ENCODE data around the gene HCN2.

Gene HCN2

DNA sequence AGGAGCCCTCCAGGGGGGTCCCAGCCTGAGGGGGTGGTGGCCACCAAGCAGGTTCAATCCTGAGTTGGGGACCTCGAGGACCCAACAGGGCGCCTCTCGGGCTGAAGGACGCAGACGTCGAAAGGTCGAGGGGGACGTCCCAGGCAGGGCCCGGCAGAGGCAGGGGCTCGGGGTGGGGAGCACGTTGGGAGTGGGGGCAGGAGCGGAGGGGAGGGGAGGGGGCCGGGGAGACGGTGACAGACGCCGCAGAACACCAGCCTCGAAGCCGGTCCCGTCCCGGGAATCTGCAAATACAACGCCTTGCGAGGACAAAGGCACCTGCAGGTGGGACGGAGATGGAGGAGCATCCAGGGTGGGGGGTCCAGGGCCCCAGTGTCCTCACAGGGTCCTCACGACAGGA, 54.1 kb downstream of the HCN2 start:
- DNase-seq: no peak

DNA sequence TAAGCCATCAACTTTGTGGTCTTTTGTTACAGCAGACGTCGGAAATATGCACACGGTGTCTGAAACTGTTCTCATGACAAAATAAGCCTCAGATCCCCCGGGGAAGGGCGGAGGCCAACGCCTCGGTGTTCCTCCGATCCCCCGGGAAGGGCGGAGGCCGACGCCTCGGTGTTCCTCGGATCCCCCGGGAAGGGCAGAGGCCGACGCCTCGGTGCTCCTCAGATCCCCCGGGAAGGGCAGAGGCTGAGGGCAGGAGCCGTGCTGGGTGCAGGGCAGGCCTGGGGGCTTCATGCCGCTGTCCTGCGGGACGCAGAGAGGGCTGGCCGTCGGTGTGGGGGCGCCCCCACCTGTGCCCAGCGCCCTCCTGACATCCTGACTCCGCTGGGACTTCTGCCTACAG, 54.7 kb downstream of the HCN2 start:
- DNase-seq: no peak

DNA sequence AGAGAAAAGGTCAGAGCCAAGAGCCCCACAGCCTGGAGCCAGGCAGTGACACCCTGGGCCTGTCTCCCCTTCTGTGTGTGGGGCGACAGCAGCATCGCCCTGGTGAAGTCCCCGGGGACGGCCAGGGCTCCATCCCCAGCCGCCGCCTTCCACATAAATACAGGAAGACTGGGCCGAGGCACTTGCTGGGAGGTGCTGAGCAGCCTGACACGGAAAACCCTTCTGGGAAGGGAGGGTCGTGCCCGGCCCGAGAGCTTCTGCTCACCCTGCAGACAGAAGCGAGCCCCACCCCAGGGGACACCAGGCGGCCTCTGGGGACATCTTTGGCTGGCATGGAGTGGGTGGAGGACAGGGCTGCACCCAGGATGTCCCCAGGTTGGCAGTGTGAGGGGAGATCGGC, 55.1 kb downstream of the HCN2 start:
- no peak for DNase-seq

DNA sequence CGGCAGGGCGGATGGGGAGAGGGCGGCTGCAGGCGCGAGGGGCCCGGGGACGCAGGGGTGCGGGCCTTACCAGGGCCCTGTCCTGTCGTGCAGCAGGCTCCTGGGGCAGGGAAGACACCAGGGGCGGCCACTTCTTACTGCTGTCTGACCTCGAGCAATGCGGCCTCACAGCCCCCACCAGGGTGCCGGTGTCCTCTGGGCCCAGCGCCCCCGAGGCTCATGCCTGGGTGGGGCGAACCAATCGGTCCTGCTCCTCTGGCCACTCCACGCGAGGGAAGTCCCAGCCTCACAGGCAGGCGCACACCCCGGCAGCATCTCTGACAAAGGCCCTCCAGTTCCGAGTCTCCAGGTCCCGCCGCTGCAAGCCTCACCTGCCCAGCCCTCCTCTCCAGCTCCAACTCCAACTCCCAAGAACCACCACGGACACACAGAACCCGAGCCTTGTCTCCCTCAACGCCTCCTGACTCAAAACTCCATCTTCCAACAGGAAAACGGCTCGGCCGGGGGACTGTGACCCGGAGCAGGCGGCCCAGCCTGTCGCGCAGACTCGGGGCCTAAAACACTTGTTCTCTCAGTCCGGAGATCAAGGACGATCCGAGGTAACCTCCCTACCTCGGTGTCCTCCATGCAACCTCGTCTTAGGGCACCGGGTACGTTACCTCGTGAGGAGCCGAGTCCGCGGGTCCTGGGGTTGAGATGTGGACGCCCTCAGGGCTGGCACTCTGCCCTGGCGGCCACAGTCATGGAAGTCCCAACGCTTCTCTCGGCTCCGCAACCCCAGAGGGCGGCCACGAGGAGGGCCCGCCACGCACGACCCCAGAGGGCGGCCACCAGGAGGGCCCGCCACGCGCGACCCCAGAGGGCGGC, 56.5 kb downstream of the HCN2 start:
- DNase-seq: no peak

DNA sequence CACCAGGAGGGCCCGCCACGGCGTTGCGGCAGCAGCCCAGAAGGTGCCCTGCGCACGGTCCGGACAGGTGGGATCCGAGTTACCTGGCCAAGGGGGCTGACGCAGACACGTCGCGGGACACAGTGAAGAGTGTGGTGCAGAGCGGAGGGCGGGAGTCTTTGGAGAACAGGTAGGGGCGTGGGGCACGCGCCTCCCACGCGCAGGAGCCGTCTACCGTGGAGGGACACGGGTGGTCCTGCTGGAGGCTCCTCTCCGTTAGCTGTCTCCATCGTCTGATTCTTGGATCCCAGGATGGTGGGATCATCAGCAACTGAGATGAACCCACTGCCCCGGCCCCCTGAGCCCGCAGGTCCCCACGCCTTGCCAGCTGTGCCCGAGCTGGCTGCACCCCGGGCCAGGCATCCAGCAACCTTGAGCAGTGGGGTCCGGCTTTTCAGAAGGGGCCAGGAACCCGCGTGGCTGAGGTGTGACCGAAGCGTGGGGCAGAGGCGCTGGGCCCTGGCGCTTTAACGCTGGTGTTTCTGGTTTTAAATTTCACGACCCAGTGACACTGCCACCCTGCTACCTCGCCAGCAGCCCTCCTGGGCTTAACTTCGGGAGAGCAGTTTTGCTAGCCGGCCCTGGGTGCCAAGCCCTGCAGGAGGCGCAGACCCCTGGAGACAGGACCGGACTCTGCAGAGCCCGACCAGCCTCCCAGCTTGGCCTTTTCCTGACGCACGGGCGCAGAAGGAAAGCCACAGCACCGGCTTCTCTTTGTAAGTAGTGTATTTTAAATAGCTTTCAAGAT, 57.3 kb downstream of the HCN2 start:
- DNase-seq: no peak

DNA sequence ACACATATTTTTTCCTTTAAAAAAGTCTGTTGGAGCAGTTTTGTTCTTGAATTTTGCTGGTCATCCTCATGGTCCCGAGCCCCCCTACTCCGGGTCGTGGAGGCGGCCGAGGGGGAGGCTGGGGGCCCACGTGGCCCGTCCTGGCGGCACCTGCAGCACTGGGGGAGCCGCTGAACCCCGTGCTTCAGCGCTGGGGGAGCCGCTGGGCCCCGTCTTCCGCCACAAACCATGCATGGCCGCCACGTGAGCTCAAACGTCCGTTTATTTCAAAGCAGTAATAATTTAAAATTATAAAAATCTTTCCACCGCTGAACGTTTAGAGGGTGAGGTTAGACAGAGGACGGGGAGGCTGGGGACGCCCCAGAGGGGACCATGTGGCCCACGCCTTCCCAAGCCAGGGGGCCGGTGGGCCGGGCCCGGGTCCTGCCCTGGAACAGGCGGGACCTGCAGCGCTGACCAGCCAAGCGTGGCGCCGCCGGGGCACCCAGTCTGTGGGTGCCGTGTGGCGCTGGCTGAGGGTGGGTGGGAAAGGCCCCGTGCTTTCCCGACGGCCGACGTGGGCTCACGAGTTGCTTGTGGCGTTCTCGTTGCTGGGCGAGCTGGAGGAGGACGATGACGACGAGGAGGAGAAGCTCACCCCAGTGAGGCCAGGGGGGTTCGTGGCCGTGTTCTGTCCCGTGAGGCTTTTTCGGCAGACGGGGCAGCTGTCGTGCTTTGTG, 58.0 kb downstream of the HCN2 start:
- DNase-seq: no peak

DNA sequence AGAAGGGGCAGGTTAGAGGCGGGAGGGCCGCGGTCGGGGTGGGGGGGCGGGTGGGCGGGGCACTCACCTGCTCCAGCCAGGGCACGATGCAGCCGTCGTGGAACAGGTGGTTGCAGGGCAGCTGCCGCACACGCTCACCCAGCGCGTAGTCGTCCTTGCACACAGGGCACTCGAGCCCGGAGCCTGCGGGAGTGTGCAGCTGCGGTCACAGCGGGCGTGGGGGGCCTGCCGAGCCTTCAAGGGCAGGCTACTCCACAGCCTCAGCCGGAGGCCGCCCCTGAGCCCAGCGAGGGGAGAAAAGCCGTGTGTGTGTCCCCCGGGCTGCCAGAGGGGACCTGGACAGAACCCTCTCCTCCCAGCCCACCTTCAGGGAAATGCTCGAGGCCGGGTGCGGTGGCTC, 58.6 kb downstream of the HCN2 start:
- DNase-seq: no peak

DNA sequence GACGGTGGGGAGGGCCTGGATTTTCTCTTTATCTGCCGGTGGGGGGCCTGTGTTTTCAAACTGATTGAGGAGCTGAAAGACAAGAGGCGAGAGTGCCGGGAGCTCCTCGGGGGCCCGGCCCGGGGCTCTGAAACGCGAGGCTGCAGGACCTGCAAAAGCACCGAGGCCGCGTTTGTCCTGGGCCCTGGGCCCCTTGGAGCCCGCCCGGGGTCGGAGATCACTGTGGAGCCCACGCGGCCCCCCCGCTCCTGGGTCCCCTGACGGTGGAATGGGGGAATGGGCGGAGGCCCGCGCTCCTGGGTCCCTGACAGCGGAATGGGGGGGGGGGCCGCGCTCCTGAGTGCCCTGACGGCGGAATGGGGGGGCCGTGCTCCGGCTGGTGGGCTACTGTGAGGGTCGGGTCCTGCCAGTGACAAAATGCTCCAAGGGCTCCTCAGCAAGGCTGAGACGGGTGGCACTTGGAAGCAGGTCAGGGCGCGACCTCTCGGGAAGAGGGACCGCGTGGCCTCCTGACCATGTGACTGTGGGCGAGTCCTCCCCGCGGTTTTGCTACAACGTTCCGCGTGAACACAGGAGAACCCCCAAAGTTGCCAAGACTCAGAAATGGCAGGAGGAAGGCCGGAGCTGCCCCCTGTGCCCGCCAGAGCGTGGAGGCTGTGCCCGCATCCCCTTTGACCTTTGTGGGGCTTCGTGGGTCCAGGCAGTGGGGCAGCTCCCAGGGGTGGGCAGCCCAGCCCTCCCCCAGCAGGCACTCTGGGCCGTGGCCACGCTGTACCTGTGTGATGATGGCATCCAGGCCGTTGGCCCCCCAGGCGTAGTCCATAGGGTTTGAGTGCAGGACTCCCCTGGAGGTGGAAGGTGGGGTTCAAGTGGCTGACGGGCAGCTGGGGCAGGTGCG, 59.5 kb downstream of the HCN2 start:
- DNase-seq: no peak

DNA sequence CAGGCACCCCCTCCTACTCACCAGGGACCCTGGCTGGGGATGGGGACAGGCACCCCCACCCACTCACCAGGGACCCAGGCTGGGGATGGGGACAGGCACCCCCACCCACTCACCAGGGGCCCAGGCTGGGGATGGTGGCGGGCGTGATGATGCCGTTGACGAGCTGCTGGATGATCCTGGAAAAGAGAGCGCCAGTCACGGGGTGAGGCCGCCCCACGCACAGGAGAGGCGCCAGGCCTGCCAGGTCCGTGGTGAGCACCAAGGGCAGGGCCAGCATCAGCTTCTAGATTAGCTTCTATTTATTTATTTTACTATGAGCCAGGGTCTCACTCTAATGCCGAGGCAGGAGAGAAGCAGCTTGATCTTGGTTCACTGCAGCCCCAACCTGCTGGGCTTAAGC, 60.4 kb downstream of the HCN2 start:
- DNase-seq: no peak

DNA sequence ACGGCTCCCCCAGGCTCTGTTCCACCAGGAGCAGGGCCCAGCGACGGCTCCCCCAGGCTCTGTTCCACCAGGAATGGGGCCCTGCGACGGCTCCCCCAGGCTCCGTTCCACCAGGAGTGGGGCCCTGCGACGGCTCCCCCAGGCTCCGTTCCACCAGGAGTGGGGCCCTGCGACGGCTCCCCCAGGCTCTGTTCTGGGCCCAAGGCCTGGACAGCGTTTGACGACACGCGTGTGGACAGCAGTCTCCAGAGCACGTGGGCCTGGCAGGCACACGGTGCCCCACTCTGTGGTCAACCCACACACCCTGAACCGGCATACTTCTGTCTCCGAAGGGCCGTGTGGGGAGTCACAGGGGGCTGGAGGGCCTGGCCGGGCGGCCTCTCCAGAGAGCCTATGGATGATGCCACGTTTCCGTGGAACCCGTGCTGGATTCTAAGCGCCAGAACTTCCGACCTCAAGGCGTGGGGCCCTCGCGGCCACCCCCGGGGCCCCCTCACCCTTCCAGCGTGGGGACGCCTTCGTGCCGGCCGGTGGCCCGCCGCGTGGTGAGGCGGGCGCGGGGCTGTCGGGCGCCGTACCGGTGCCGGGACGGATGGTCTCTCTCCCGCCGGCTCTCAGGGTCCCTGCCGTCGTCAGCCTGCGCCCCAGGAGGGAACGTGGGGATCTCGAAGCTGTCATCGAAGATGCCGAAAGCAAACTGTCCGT, 61.6 kb downstream of the HCN2 start:
- DNase-seq: no peak

DNA sequence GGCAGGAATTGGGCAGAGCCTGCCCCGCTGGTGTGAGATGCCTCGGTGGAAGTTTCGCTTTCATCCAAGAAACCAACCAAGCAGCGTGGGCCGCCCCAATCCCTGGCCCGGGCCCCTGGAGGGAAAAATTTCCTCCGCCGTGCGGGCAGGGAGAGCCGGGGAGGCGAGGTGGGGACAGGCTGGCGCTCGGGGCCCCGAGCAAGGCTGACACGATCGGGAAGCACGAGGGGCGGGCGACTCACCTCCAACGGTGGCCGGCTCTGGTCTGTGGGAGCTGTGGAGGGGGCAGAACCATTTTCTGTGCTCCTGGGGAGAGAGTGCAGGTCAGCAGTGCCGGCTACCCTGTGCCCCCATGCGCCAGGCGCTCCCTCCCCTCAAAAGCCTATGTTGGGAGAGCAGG, 62.3 kb downstream of the HCN2 start:
- no peak for DNase-seq

DNA sequence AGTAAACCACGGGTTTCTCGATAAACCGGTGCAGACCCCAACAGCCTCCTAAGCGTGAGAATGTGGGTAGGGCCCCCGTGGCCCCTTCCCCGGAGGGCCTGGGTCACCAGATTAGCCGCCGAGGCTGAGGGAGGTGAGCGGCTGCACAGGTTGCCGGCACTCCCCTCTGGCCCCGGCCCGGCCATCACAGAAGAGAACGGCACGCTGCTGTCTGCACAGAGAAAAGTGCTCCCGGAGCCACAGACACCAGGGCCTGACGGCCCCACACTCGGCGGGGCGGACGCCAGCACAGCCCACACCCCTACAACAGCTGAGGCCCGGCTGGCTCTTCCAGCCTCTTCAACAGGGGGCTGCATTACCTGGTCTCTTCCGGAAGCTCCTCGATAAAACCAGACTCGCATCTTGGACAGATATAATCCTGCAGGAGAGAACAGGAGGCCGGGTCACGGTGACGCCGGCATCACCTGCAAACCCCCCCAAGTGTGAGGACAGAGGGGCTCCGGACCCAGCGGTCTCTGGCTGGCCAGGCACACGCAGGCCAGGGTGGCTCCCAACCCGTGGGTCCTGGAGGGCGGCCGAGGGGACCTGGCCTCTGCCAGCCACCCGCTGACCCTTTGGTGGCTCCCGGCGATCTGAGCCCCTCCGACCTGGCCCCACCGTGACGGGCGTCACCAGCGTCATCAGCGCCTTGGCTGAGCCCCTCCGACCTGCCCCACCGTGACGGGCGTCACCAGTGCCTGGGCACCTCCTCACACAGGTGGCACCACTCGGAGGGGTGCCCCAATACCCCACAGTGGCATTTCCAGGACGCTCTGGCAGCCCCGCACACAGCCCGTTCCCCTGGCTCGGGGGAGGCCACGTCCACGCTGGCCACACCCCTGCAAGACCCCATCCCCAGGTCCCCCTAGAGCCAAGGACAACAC, 63.0 kb downstream of the HCN2 start:
- no peak for DNase-seq

DNA sequence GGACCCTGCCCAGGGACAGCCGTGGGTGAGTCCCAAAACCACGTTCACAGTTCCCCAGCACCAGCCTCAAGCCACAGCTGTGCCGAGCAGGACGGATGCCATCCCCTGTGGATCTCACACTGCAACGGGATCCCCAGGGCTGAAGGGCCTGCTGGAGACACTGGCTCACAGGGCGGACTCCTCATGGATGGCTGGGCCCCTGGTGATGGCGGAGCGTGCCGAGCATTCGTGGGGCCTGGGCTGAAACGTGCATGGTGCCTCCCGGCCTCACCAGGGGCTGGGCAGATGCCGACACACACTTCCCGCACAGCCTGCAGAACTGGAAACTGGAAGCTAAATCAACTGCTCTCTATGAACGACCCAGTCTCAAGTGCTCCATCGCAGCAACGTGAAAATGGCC, 63.7 kb downstream of the HCN2 start:
- DNase-seq: no peak

DNA sequence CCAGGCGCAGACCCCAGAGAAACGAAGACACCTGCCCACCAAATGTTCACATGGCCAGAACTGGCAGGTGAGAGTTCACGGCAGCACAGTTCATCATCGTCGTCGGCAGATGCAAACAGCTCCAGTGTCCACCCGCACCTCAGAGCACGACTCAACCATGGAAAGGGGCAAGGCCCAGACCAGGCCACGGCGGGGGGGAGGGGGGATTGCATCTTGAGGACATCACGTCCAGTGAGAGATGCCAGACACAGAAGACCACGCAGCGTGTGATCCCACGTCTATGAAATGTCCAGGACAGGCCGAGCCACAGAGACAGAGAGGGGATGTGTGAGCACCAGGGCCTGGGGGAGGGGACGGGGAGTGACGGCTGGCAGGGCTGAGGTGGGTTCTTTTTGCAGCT, 66.0 kb downstream of the HCN2 start:
- no peak for DNase-seq

DNA sequence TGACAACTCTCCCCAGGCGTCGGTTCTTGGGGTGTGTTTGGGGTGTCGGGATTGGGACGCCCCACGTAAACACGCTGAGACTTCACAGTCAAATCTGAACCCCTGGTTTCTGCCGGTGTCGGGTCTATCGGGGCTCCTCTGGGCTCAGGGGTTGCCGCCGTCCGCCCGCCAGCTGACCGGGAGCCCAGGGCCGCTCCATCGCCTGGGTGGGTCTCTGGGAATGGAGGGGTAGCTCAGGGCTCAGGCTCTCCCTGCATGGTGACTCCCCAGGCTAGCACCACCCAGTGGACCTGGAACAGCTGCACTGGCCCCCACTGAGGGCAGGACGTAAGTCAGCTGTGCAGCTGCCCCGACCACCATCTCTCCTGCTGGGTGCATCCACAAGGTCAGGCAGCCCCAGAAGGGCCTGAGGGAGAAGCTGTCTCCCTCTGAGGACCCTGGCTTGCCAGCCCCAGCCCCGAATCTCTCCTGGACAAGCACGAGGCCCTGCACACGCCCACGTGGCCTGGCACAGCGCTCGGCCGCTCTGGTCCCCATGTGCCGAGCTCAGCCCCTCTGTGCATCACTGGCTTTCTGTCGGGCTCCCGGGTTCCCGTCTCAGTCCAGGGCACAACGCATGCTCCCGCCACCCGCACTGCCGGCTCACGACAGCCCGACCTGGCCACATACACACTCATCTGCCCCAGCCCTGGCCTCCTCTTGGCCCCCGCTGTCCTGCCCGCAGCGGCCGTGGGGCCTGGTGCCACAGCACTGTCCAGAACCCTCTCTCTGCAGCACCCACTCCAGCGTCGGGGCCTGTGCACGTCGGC, 67.3 kb downstream of the HCN2 start:
- DNase-seq: no peak

DNA sequence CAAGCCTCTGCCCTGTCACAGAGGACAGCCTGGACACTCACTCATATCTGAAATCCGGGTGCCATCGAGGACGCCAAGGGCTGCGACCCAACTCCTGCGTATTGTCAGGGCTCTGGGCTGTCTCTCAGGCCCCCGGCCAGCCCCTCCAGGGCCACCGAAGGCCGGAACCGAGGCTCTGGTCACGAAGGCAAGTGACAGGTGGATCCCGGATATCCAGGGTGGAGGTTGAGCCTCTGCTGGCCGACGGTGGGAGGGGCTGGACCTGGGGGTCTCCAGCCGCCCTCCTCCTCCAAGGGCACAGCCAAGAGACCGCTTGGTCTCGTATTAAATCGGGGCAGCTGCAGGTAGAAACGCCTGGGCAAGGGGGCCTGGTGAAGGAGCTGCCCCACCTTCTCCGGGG, 67.9 kb downstream of the HCN2 start:
- no peak for DNase-seq

DNA sequence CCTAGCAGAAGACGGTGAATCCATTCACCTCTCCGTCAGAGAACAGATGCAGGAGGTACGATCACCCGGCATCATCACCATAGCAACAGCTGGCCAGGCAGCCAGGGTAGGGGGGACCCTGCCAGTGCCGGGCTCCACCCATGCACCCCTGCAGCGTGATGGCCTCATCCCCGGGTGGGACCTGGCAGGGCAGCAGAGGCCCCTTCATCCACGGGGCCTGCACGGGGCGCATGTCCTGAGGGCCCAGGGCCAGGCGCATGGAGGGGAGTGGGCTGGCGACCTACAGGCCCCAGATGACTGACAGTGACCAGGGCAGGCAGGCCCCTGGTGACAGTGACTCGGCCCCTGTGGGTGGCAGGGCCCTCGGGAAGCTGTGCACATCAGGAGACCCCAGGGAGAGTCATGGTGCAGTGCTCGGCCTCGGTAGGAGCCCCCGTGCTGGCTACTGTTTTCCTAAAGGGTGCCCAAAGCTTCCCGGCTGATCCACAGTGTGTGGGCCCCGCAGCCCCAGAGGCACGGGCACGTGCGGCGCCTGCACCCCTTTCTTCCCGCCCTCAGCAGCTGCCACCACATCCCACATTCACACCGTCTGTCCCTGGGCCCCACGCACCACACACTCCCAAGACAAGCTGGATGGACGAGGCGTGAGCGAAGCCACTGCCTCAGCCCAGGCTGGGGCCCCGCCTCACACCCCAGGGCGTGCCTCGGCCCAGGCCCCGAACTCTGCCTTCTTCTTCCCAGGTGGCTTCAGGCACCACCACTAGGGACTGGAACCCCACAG, 68.6 kb downstream of the HCN2 start:
- no peak for DNase-seq

DNA sequence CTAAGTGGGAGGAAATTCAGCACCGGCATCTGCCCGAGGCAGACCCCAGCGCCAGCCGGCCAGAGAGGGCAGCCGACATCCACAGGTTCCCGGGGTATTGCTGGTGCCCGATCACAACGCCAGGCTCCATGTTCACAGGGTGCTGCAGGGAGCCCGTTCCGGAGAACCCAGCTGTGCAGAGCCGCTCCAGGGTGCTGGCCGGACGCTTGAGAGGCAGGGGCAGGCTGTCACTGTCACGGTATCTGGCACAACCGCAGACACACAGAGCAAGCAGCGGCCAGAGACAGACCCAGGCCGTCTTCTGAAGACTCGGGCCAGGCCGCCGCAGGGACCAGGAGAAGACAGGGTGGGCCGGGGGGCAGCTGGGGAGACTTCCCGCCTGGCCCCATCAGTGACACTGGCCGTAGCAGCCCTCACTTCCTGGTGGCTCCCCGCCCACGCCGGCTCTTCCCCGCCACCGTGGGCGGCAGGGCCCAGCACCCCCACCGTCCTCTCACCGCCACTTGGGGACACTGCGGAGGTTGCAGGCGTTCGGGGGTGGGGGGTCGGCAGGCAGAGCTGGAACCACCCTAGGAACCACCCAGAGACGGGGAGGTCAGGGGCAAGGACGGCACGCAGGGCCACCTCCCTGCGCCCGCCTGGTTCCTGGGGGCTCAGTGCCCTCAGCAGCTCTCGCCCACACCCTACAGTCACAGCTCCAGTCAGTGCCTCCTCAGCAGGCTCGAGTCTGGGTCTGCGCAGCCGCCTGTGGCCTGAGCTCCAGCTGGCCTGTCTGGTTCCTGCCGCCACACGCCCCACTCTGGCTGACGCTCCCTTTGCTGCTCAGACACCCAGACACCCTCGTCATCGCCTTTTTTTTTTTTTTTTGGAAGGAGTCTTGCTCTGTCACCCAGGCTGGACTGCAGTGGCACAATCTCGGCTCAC, 69.5 kb downstream of the HCN2 start:
- DNase-seq: no peak

Data from NCI-H526 treated with DMSO at 0.1 percent for 48 hours (cell line).